Stromal cell of bone marrow (primary cell): ENCODE results near the gene PSMD1.

ENCODE experiments used
- DNase-seq: peaks from one replicate; pipeline ENCODE4 v3.0.0-alpha.2; 2012; ENCODE audit warnings: low read depth

The PSMD1 gene

DNA sequence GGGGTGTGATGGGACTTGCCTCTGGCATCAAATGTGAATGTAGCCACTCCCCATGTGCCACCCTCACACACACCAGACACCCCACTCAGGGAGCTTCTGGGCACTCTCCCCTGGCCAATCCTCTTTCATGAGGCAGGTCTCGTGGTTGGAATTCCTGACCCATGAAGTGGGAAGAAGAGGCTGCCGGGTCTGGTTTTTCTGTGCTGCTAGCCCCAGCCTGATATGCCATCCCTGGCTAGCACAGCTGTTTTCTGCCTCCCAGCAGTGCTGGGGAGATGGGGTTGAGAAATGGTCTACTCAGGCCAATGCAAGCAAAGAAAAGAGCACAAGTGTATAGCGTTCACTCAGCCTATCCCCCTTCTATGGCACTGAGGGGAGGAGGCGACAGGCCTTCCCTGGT lies 20.5 kb upstream of the PSMD1 start:
- DNase-seq: no peak

DNA sequence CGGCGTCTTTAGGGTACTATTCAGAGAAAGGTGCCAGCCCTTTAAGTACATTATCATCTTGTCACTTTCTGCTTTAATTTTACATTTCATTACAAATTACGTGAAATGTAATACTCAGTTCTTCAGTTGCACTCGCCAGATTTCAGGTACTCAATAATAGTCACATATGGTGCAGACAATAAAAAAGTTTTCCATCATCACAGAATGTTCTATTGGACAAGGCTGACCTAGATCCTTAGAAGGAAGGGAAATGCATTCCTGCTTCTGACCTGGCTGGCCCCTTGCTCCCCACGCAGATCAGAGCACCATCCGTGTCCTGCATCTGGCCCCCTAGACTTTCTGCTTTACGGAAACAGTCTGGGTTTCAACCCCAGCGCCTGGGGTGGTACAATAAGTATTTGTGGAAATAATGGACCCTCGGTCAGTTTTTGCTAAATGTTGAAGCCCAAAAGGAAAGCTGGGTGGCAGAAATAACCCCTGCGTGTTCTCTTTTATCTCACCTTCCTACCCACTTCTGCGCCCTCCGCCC lies 20.0 kb upstream of the PSMD1 start:
- DNase-seq: no peak

DNA sequence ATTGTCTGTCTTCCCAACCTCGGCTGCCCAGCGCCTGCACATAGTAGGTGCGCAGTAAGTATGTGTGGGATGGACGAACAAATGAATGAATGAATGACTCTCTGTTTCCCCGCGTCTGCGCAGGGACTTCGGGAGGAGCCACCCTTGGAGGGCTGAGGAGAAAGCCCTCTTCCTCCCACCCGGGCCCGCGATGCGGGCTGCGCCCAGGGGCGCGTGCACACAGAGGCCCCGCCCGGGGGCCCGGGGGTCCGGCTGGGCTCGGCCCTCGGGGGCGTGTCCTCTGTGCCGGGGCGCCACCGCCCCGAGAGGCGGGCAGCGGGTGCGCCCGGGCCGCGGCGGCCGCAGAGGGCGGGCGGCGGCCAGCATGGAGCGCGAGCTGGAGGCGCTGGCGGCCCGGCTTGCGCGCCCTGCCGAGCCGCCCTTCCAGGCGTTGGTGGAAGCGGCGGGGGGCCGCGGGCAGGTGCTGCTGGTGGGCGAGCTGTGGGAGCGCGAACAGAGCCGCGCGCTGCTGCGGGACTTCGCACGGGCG lies 19.4 kb upstream of the PSMD1 start, which contains the start of gene C2orf72:
TSS of gene C2orf72 (plus strand) at position 322 of the 529 bp plus-strand sequence. CDS start at position 365, 43 bp downstream.
- no peak for DNase-seq

- no peak for DNase-seq
Observed at GRCh38 chr2:231037731-231038482, 18.8 kb upstream of the PSMD1 start.

DNA sequence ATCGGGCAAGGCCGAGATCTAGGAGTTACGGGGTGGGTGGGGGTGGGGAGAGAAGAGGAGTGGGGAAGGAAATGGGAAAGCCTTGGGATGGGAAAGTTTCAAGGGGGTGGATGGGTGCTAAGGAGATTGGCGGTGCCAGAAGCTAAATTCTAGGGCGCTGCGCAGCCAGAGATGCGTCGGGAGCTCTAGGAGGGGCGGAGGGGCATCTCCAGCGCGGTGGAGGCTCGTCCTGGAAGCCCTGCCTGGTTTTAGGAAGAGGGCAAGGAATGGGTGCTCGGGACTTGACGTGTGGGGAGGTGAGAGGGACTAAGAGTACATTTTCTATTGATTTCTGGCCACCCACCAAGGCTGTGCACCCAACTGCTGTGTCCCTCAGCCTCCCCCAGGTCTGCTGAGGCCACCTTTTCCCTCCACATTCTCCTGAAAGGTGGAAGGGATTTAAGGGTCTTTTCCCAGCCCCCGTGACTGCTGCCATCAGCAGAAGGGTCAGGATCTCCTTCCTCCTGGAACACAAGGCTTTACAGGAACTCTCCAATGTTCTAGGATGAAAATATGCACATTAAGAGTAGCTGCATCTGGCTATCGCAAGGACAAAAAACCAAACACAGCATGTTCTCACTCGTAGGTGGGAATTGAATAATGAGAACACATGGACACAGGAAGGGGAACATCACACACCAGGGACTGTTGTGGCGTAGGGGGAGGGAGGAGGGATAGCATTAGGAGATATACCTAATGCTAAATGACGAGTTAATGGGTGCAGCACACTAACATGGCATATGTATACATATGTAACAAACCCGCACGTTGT lies 18.0 kb upstream of the PSMD1 start:
- no peak for DNase-seq

GRCh38 chr2:231039294-231039664 lies 17.4 kb upstream of the PSMD1 start:
- DNase-seq: no peak

DNA sequence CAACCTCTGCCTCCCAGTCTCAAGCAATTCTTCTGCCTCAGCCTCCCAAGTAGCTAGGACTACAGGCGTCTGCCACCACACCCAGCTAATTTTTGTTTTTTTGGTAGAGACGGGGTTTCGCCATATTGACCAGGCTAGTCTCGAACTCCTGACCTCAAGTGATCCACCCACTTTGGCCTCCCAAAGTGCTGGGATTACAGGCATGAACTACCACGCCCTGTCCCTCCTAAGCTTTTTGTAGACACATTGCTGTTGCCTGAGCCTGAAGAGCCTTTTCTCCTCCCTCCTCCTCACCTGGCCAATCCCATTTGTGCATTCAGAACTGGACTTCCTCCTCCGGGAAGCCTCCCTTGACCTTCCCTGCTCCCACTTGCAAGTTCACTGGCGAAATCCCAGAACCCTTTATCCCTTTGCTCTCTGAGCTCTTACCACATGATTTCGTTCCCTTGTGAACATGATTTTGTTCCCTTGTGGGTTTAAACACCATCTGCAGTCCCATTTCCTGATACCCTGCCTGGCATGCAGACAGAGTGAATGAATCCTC lies 16.8 kb upstream of the PSMD1 start:
- DNase-seq: no peak

DNA sequence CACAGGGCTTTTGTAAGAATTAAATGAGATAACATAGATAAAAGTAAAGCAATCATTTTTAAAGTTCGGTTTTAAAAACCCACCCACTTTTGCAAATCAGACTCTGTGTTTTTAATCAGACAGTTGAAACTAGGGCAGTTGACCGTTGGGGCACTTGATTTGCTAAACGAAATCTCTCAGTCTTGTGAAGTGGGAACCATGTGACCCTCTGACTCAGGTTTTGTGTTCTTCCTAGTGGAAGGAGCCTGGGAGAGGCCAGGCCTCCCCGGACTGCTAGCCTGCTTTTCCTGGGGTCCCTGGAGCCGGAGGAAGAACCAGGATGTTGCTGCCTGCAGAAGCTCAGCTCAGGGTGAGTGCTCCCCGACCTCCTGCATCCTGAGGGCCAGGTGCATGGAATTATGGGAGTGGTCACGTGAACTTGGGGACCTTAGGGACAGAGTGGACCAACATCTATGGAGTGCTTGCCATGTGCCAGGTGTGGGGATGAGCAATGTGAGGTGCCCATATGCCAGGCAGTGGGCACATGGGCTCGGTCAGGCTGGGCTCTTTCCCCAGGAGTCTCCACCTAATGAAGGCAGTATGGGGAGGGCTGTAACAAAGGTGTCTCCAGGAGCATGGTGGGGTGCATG lies 15.5 kb upstream of the PSMD1 start:
- no peak for DNase-seq

- no peak for DNase-seq
Observed at GRCh38 chr2:231043796-231044195, 12.9 kb upstream of the PSMD1 start.

DNA sequence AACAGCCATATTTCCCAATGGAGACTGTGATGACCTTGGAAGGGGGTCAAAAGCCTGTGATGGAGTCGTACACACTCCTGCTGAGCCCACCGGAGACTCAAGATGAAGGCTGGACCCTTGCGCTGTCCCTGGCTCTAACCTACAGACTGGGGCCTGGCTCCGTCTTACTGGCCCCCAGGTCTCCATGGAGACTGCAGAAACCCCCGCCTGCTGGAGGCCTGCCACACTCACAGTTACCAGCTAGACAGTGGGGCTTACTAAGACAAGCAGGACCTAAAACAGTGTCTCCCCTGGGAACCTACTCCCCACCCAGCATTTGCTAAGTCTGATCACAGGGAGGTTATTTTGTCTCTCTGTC lies 9.8 kb upstream of the PSMD1 start:
- DNase-seq: no peak

GRCh38 chr2:231047274-231047922 lies 9.3 kb upstream of the PSMD1 start:
- no peak for DNase-seq

- no peak for DNase-seq
Observed at GRCh38 chr2:231047923-231048915, 8.4 kb upstream of the PSMD1 start.

- no peak for DNase-seq
Observed at GRCh38 chr2:231049286-231050017, 7.2 kb upstream of the PSMD1 start.

- DNase-seq: no peak
Observed at GRCh38 chr2:231050018-231050901, 6.4 kb upstream of the PSMD1 start.

DNA sequence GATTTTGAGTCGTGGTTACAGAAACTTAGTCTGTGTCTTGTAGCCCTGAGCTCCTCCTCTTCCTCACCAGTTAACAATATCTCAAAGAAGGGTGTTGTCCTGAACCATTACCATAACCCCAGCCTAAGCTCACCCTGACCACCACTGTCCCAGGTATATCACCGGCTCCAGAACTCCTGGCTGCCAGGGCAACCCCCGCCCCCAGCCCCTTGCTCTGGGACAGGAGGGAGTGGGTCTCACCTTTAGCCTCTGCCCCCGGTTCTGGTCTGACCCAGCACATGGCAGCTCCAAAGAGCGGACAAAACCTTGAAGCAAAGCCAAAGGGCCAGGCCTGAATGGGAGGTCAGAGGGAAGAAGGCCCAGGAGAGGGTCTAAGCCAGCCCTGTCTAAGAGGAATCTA lies 5.6 kb upstream of the PSMD1 start:
- DNase-seq: no peak

DNA sequence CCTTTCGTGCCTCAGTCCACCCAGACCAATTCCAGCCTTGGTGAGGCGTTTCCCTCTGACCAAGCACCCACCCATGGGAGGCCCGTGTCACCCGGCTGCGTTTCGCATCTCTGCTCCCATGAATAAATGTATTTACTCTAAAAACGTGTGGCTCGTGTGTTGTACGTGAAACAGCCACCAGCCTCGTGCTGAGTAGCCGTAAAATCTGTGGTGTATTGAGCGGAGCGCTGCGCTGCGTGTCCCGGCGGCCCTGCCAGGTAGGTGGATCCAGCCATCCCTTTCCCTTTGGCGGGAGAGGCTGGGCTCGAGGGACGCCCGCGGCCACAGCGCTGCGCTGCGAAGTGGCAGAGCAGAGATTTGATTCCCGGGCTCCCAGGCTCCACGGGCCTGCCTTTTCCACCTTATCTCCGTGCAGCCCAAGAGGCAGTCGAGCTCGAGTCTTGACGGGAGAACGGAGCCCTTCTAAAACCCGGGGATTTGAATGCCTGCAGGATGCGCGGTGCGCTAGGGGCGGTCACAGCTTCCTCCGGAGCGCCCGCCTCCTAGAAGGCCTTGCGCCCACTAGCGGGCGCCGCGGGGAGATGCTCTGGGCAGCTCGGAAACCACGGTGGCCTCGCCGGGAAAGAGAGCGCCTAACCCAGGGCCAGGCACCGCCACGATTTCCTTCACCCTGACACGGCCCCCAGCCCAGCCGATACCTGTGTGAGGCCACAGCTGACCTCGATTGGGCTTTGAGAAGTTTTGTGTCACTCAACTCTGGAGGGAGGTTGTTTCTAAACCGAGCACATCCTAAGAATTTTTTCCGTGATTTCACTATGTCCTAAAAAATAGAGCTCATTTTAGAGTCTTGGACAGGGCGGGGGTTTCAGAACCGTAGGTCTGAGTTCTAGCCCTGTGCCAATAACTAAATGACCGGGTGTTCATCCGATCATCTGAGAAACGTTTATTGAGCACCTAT lies 3.9 kb upstream of the PSMD1 start:
- DNase-seq: peak; percentile 69

DNA sequence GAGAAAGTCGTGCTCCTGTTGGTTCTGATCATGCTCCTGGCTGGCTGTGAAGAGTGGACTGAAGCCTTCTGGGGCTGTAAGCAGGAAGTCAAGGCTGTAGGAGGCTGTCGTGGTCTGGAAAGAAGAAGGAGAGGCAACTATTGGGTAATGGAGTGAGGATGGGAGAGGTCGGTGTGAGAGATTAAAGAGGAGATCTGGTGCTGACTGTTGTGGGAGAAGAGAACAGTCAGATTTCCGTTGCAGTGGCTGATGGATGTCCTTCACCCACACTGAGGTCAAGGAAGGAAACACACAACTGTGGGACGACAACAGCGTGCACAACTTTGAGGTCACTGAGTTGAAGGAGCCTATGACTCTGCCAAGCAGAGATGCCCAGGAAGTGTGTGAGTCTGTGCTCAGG lies 2.8 kb upstream of the PSMD1 start:
- no peak for DNase-seq

GRCh38 chr2:231057590-231057989 lies 923 bp downstream of the PSMD1 start:
- no peak for DNase-seq
